OCI-LY7 (cell line): ENCODE data around the gene LAMTOR2. TPM values are rescaled to one million over a fixed set of nuclear protein-coding genes. Genes with fewer than 3 reads are reported as not detected.

Experiments
- BruUV-seq: library from RNA; stranded (reverse); fragments of 400-500 nt; replicated peaks from 2 replicates; lab custom pipeline; 2021; lab: Mats Ljungman, UMichigan
- CTCF ChIA-PET: fragments of 300-600 bp; sonication (Branson Sonifier 250); formaldehyde crosslinking; loops from one replicate; lab custom pipeline; 2022; ENCODE audit warnings: antibody characterized with exemption; ENCODE audit not compliant: unreplicated experiment; lab: Charles Lee
- POLR2A ChIA-PET: fragments of 300-600 bp; sonication (Branson Sonifier 250); formaldehyde crosslinking; loops from one replicate; lab custom pipeline; 2022; ENCODE audit warnings: antibody characterized with exemption; lab: Charles Lee
- DNase-seq: peaks from one replicate; pipeline ENCODE4 v3.0.0-alpha.2; 2015; ENCODE audit warnings: low spot score
- H2AFZ ChIP-seq: fragments of 200-600 bp; sonication (generic), shearing (Covaris generic); 2 replicates; pipeline ENCODE4 v1.6.1; 2014; ENCODE audit warnings: mild to moderate bottlenecking, antibody characterized with exemption, low read length, moderate library complexity
- H3K27ac ChIP-seq: fragments of 200-600 bp; sonication (generic); 2 replicates; pipeline ENCODE4 v1.5.1; 2014; ENCODE audit warnings: mixed run types, low read depth, mild to moderate bottlenecking, moderate library complexity, low read length, inconsistent platforms; ENCODE audit not compliant: poor library complexity, severe bottlenecking
- H3K36me3 ChIP-seq: fragments of 200-600 bp; sonication (generic); 2 replicates; pipeline ENCODE4 v1.6.1; 2014; ENCODE audit warnings: mild to moderate bottlenecking, antibody characterized with exemption, low read length, moderate library complexity, mixed read lengths; ENCODE audit not compliant: insufficient read depth
- H3K4me1 ChIP-seq: fragments of 200-600 bp; sonication (generic); 2 replicates; pipeline ENCODE4 v1.5.1; 2014; ENCODE audit warnings: mild to moderate bottlenecking, low read length; ENCODE audit not compliant: insufficient read depth, poor library complexity, severe bottlenecking
- H3K4me2 ChIP-seq: fragments of 200-600 bp; sonication (generic); 2 replicates; pipeline ENCODE4 v1.6.1; 2014; ENCODE audit warnings: mild to moderate bottlenecking, low read length
- H3K4me3 ChIP-seq: fragments of 200-600 bp; sonication (generic); 2 replicates; pipeline ENCODE4 v1.5.1; 2014; ENCODE audit warnings: mild to moderate bottlenecking, low read depth, low read length; ENCODE audit not compliant: poor library complexity, severe bottlenecking
- H3K79me2 ChIP-seq: fragments of 200-600 bp; sonication (generic); 2 replicates; pipeline ENCODE4 v1.6.1; 2016; ENCODE audit warnings: low read depth, mild to moderate bottlenecking, low read length, moderate library complexity, mixed read lengths; ENCODE audit not compliant: insufficient read depth
- H3K9me2 ChIP-seq: fragments of 200-600 bp; sonication (generic); 2 replicates; pipeline ENCODE4 v1.6.1; 2016; ENCODE audit warnings: mild to moderate bottlenecking, low read length, mixed read lengths; ENCODE audit not compliant: insufficient read depth
- H3K9me3 ChIP-seq: fragments of 200-600 bp; sonication (generic); 2 replicates; pipeline ENCODE4 v1.6.1; 2014; ENCODE audit warnings: mild to moderate bottlenecking, mixed run types, low read length, mixed read lengths
- H4K20me1 ChIP-seq: fragments of 200-600 bp; sonication (generic); 2 replicates; pipeline ENCODE4 v1.6.1; 2014; ENCODE audit warnings: mild to moderate bottlenecking, antibody characterized with exemption, low read length, moderate library complexity, mixed read lengths; ENCODE audit not compliant: insufficient read depth
- CTCF ChIP-seq: fragments of 200-600 bp; sonication (generic); conservative IDR thresholded peaks from 2 replicates; pipeline ENCODE4 v1.5.1; 2014; ENCODE audit warnings: mild to moderate bottlenecking, antibody characterized with exemption, low read length, moderate library complexity, mixed read lengths
- EZH2phosphoT487 ChIP-seq: fragments of 200-600 bp; sonication (generic); IDR thresholded peaks from 2 replicates; pipeline ENCODE4 v1.6.1; 2018; ENCODE audit warnings: low read depth, borderline replicate concordance, mild to moderate bottlenecking, mixed run types, antibody characterized with exemption, low read length, moderate library complexity, mixed read lengths
- intact Hi-C: fragments of 100-400 bp; cut with micrococcal nuclease; formaldehyde crosslinking; loops from one replicate; pipeline ENCODE4 v1.10.0; 2022; ENCODE audit not compliant: unreplicated experiment
- total RNA-seq, 2 experiments: library from RNA; depleted of rRNA in 1 of 2; stranded (reverse); fragments of >200 nt in 1 of 2; shearing (Covaris generic) in 1 of 2; gene quantifications; 2 replicates each; pipeline ENCODE4 v1.2.3, GENCODE V29; 2014 to 2022

Gene LAMTOR2
- total RNA-seq, 2 experiments from 2014 or later: 55.2 to 71.3 TPM

- no peak overlapping the region for H2AFZ ChIP-seq
- no peak for DNase-seq
- POLR2A ChIA-PET: no interaction called here
- H3K9me2 ChIP-seq: no peaks in the 10 kb centered on the region
- H3K9me3 ChIP-seq: no peaks in the 10 kb centered on the region
- no peaks in the 10 kb centered on the region for H4K20me1 ChIP-seq
- H3K27ac ChIP-seq: no peak overlapping the region
- no peak for TF ChIP-seq EZH2phosphoT487
- TF ChIP-seq CTCF: no peak
- H3K4me1 ChIP-seq: peaks cover 44% of the 10 kb centered on the region
- CTCF ChIA-PET: no interaction called here
- H3K4me2 ChIP-seq: no peak overlapping the region
- intact Hi-C loops: no loop called here
- no TSS peak for BruUV-seq
- H3K4me3 ChIP-seq: no peak overlapping the region
- no peaks in the 10 kb centered on the region for H3K36me3 ChIP-seq
- H3K79me2 ChIP-seq: 0 out of 2 replicates have a peak, but pooled peaks cover 3% of the 10 kb centered on the region
Measured at GRCh38 chr1:156079762-156080161, 25.2 kb downstream of the LAMTOR2 start.

GRCh38 chr1:156080241-156080862 lies 25.8 kb downstream of the LAMTOR2 start:
- intact Hi-C loops: no loop called here
- CTCF ChIA-PET: no interaction called here
- no peak overlapping the region for H2AFZ ChIP-seq
- no peak for TF ChIP-seq CTCF
- no peak for TF ChIP-seq EZH2phosphoT487
- H3K4me1 ChIP-seq: peaks cover 40% of the 10 kb centered on the region
- H3K27ac ChIP-seq: no peak overlapping the region
- H4K20me1 ChIP-seq: no peaks in the 10 kb centered on the region
- H3K79me2 ChIP-seq: 0 out of 2 replicates have a peak, but pooled peaks cover 1% of the 10 kb centered on the region
- BruUV-seq: no TSS peak
- no peak for DNase-seq
- POLR2A ChIA-PET: no interaction called here
- peak overlapping the region; percentile 94 for H3K4me3 ChIP-seq
- no peaks in the 10 kb centered on the region for H3K9me3 ChIP-seq
- peak overlapping the region; percentile 98 for H3K4me2 ChIP-seq
- H3K36me3 ChIP-seq: no peaks in the 10 kb centered on the region
- H3K9me2 ChIP-seq: no peaks in the 10 kb centered on the region

DNA sequence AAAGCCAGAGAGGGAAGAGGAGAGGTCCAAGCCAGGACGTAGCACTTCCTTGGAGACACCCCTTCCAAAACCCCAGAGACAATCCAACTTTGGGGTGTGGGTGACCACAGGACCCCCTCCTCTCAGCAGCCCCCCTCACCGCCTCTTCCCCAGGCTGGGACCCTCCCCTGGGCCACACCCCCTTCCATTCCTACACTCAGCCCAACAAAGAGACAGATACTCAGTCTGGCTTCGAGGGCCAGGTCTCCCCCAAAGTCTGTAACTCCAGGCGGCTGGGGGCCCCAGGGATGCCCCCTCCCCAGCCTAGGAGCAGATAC lies 26.2 kb downstream of the LAMTOR2 start:
- no TSS peak for BruUV-seq

More for the DNA sequence above, 26.2 kb downstream of the LAMTOR2 start:
- ChIA-PET POLR2A (no interaction called here), CTCF (no interaction called here)
- Histone ChIP-seq H3K27ac (no peak overlapping the region), H3K36me3 (no peaks in the 10 kb centered on the region), H3K9me3 (no peaks in the 10 kb centered on the region), H3K4me2 (peak overlapping the region; percentile 98), H4K20me1 (no peaks in the 10 kb centered on the region), H3K4me3 (peak overlapping the region; percentile 94), H3K79me2 (no peaks in the 10 kb centered on the region), H2AFZ (no peak overlapping the region), H3K4me1 (peaks cover 35% of the 10 kb centered on the region), H3K9me2 (no peaks in the 10 kb centered on the region)
- intact Hi-C loops: no loop called here
- no peak for DNase-seq
- TF ChIP-seq EZH2phosphoT487 (no peak), CTCF (no peak)
